IMR-90 (cell line): ENCODE results near the gene TUBA3E.

Experiments
- MAZ ChIP-seq: IDR thresholded peaks from 2 replicates; pipeline ENCODE4 v1.6.1; 2012; ENCODE audit warnings: low read depth, mild to moderate bottlenecking, low read length, improper control_type of control experiment, moderate library complexity, borderline replicate concordance
- RCOR1 ChIP-seq: IDR thresholded peaks from 2 replicates; pipeline ENCODE4 v1.6.1; 2012; ENCODE audit warnings: mild to moderate bottlenecking, low read length, improper control_type of control experiment; ENCODE audit not compliant: insufficient replicate concordance
- TF ChIP-seq, protein P1 (sequence below): conservative IDR thresholded peaks from 2 replicates; pipeline ENCODE4 v1.5.1; 2012; ENCODE audit warnings: mild to moderate bottlenecking, low read depth, low read length, improper control_type of control experiment

DNA sequence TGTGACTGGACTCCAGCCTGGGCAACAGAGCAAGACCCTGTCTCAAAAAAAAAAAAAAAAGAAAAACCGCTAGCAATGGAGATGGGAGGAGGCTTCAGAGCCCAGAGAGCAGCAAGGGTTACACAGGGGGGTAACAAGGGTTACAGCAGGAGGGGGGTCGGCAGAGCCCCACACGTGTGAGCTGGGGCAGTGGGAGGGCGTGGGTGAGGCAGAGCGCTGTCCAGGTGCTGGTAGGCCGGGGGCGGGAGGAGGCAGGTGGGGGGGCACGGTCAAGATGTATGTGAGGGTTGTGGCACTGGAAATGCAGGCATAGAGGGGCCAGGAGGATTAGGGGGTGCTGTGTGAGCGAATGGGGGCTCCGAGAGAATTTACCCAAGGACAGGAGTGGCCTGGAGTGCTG, 12.8 kb downstream of the TUBA3E start:
- TF ChIP-seq RCOR1: no peak
- TF ChIP-seq, protein P1, sequence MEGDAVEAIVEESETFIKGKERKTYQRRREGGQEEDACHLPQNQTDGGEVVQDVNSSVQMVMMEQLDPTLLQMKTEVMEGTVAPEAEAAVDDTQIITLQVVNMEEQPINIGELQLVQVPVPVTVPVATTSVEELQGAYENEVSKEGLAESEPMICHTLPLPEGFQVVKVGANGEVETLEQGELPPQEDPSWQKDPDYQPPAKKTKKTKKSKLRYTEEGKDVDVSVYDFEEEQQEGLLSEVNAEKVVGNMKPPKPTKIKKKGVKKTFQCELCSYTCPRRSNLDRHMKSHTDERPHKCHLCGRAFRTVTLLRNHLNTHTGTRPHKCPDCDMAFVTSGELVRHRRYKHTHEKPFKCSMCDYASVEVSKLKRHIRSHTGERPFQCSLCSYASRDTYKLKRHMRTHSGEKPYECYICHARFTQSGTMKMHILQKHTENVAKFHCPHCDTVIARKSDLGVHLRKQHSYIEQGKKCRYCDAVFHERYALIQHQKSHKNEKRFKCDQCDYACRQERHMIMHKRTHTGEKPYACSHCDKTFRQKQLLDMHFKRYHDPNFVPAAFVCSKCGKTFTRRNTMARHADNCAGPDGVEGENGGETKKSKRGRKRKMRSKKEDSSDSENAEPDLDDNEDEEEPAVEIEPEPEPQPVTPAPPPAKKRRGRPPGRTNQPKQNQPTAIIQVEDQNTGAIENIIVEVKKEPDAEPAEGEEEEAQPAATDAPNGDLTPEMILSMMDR: no peak
- no peak for TF ChIP-seq MAZ
